Mesodermal cell (in vitro differentiated cells): ENCODE results near the gene MSI2.

Experiments
- H3K27ac ChIP-seq: 2 replicates; pipeline ENCODE4 v1.7.0; 2013; ENCODE audit warnings: mild to moderate bottlenecking, low read depth, low read length, moderate library complexity; ENCODE audit not compliant: severe bottlenecking
- H3K36me3 ChIP-seq: 2 replicates; pipeline ENCODE4 v1.7.1; 2013; ENCODE audit warnings: mild to moderate bottlenecking, low read length, moderate library complexity; ENCODE audit not compliant: control insufficient read depth, insufficient read depth
- H3K4me1 ChIP-seq: one replicate; pipeline ENCODE4 v1.7.1; 2013; ENCODE audit warnings: mild to moderate bottlenecking, low read length; ENCODE audit not compliant: insufficient read depth, control insufficient read depth, poor library complexity, severe bottlenecking
- H3K4me3 ChIP-seq: 2 replicates; pipeline ENCODE4 v1.7.0; 2013; ENCODE audit warnings: low read length, control low read depth, mild to moderate bottlenecking; ENCODE audit not compliant: insufficient read depth, poor library complexity, severe bottlenecking; ENCODE audit errors: extremely low read depth
- H3K9me3 ChIP-seq: 2 replicates; pipeline ENCODE4 v1.7.1; 2013; ENCODE audit warnings: mild to moderate bottlenecking, low read length, moderate library complexity; ENCODE audit not compliant: control insufficient read depth
- WGBS, 2 experiments: methylation state at CpG; one replicate each; pipeline ENCODE4 v1.1.5; 2013; ENCODE audit warnings: missing lambda C conversion rate in 2 of 2; ENCODE audit not compliant: insufficient coverage in 2 of 2; 5-methylcytosine and 5-hydroxymethylcytosine counted together

MSI2 gene

GRCh38 chr17:57282296-57282695 lies 26.0 kb downstream of the MSI2 start:
- Histone ChIP-seq H3K4me1 (peaks cover 58% of the 10 kb centered on the region), H3K9me3 (no peaks in the 10 kb centered on the region), H3K4me3 (no peak overlapping the region), H3K36me3 (peaks cover 87% of the 10 kb centered on the region), H3K27ac (peak overlapping the region; percentile 43)
- WGBS, 2 experiments, result no CpG with 5 or more reads among the region's 1 CpG

DNA sequence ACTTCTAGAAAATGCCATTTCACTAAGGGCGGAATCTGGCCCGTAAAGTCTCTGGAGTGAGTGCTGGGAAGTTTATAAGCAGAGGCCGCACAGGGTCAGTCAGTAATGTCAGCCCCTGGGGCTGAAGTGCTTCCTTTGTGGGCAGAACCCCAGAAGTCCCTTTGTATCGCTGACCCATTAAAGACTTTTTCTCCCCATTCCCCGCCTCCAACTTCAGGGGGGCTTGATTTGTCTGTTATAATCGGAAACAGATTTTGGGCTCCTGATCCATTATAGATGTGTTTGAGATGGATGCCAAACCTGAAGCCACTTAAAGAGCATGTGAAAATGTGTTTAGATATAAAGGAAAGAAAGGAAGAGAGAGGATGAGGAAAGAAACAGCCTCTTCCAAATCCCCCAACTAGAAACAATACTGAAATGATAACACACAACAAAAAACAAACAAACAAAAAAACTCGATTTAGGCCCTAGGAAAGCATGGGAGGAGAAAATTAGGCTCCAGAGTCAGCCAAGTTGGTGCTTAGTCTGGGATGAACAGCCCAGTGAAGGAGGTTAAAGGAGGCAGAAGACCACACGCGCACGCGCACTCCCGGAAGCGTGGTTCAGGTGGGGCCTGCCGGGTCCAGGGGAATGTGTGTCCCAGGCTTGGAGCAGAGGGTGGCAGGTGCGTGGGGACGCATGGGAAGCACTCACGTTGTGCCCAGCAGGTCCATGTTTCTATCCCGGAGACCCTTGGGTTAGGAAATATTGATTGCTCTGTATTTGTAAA lies 27.1 kb downstream of the MSI2 start:
- WGBS, 2 experiments, result 94 to 96% methylated on average over 11 to 14 of the region's 18 CpGs
- peak overlapping the region; percentile 57 for H3K27ac ChIP-seq
- H3K4me3 ChIP-seq, result no peak overlapping the region
- peaks cover 65% of the 10 kb centered on the region for H3K4me1 ChIP-seq
- H3K9me3 ChIP-seq, result no peaks in the 10 kb centered on the region
- H3K36me3 ChIP-seq, result peaks cover 86% of the 10 kb centered on the region

DNA sequence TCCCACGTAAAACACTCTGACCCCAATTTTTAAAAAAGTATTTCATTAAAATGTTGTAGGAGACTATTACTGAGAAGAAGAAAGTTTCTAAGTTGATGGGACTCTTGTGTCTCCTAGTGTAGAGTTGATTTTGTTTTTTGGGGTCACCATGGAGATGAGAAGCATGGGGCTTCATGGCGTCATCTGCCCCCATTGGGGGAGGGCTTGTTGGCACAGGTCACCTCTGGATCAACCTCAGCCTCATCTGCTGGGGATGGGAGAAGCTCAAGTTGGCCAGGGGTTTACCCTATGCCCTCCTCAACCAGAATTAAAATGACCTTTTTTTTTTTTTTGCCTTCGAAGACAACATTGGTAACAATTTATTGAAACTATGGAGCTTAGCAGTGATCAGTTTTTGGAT lies 28.3 kb downstream of the MSI2 start:
- Histone ChIP-seq H3K4me1 (peaks cover 65% of the 10 kb centered on the region), H3K9me3 (no peaks in the 10 kb centered on the region), H3K4me3 (no peak overlapping the region), H3K36me3 (peaks cover 86% of the 10 kb centered on the region), H3K27ac (peak overlapping the region; percentile 50)
- WGBS, 2 experiments, result 63 to 100% methylated on average over 1 of the region's 3 CpGs

DNA sequence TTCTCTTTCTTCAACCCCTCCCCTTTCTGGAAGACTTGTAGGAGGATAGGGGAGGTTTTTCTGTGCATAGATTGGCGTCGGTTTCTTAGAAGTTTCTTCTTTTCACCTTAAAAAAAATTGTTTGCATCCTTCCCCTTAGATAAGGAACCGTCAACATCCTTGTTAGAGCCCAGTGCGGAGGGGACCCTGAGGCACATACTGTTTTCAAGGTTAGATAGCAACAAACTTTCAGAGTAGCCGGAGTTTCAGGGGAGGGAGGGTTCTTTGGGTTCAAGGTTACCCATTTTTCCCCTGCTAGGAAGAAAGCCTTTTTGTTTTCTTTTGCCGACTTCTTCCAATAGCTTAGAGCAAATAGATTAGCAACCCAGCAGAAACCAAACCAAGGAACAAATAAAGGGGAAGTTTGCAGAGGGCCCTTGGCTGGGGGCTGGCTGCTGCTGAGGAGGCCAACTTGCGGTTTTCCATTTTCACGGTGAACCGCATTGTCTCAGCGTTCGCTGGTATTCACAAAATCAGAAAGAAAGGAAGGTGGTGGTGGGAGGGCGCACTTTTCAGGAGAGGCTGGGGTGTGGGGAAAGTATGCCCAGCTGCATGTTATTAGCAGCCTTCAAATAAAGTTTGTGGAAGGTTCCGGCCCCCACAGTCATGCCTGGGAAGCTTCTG lies 28.8 kb downstream of the MSI2 start:
- H3K4me3 ChIP-seq, result no peak overlapping the region
- peak overlapping the region; percentile 50 for H3K27ac ChIP-seq
- peaks cover 65% of the 10 kb centered on the region for H3K4me1 ChIP-seq
- peaks cover 85% of the 10 kb centered on the region for H3K36me3 ChIP-seq
- H3K9me3 ChIP-seq, result no peaks in the 10 kb centered on the region
- 22 to 40% methylated on average over 6 to 8 of the region's 13 CpGs for WGBS, 2 experiments

DNA sequence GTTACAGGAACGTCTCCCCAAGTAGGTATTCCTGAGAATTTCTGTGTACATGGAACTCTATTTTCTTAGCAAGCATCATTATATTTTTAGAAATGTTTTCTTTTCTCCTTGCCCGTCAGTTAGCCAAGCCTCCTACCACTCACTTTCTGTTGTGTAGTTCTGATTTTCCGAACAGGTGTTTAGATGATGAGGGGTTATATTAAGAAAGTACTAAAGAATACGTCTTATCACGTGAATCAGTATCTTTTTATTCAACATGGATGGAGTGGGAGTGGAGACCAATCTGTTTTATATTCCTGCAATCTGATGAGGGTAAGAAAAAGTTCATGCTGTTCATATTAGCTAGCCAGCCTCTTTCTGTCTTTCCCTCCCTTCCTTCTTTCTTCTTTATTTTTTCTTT lies 29.4 kb downstream of the MSI2 start:
- H3K9me3 ChIP-seq, result no peaks in the 10 kb centered on the region
- peak overlapping the region; percentile 50 for H3K27ac ChIP-seq
- H3K36me3 ChIP-seq, result peaks cover 83% of the 10 kb centered on the region
- 92% methylated on average over 2 of the region's 5 CpGs; no CpG with 5 or more reads in 1 of the 2 experiments for WGBS, 2 experiments
- no peak overlapping the region for H3K4me3 ChIP-seq
- peaks cover 62% of the 10 kb centered on the region for H3K4me1 ChIP-seq

- Histone ChIP-seq H3K4me1 (peaks cover 61% of the 10 kb centered on the region), H3K4me3 (no peak overlapping the region), H3K27ac (peak overlapping the region; percentile 29), H3K36me3 (peaks cover 83% of the 10 kb centered on the region), H3K9me3 (no peaks in the 10 kb centered on the region)
- 65 to 84% methylated on average over 11 to 13 of the region's 17 CpGs for WGBS, 2 experiments
These were observed 30.2 kb downstream of the MSI2 start for GRCh38 chr17:57286399-57287105.

- H3K9me3 ChIP-seq, result no peaks in the 10 kb centered on the region
- peaks cover 74% of the 10 kb centered on the region for H3K36me3 ChIP-seq
- H3K4me1 ChIP-seq, result peaks cover 60% of the 10 kb centered on the region
- no peak overlapping the region for H3K4me3 ChIP-seq
- H3K27ac ChIP-seq, result peak overlapping the region; percentile 16
- whole genome bisulfite sequencing, 2 experiments, result 91% methylated on average over 8 to 10 of the region's 10 CpGs
These were observed 31.9 kb downstream of the MSI2 start for GRCh38 chr17:57288040-57288772.

GRCh38 chr17:57288773-57289121 lies 32.4 kb downstream of the MSI2 start:
- Histone ChIP-seq H3K36me3 (peaks cover 72% of the 10 kb centered on the region), H3K4me3 (no peak overlapping the region), H3K27ac (no peak overlapping the region), H3K4me1 (peaks cover 58% of the 10 kb centered on the region), H3K9me3 (no peaks in the 10 kb centered on the region)
- 83% methylated on average over 1 of the region's 3 CpGs; no CpG with 5 or more reads in 1 of the 2 experiments for WGBS, 2 experiments

- H3K36me3 ChIP-seq, result peaks cover 72% of the 10 kb centered on the region
- peaks cover 59% of the 10 kb centered on the region for H3K4me1 ChIP-seq
These were observed 32.8 kb downstream of the MSI2 start for GRCh38 chr17:57289130-57289529.

GRCh38 chr17:57289613-57290012 lies 33.3 kb downstream of the MSI2 start:
- peaks cover 72% of the 10 kb centered on the region for H3K36me3 ChIP-seq
- no peak overlapping the region for H3K4me3 ChIP-seq

More at GRCh38 chr17:57289130-57289529, 32.8 kb downstream of the MSI2 start:
- H3K4me3 ChIP-seq, result no peak overlapping the region
- H3K9me3 ChIP-seq, result no peaks in the 10 kb centered on the region
- WGBS, 2 experiments, result 84 to 88% methylated on average over 3 to 4 of the region's 5 CpGs
- no peak overlapping the region for H3K27ac ChIP-seq

More at GRCh38 chr17:57289613-57290012, 33.3 kb downstream of the MSI2 start:
- 85% methylated on average over 7 of the region's 8 CpGs for WGBS, 2 experiments
- Histone ChIP-seq H3K4me1 (peaks cover 59% of the 10 kb centered on the region), H3K27ac (no peak overlapping the region), H3K9me3 (no peaks in the 10 kb centered on the region)
